H1 (cell line): ENCODE measurements around the gene RARB. TPM values are rescaled to one million over a fixed set of nuclear protein-coding genes. Genes with fewer than 3 reads are reported as not detected.

Source experiments
- CTCF ChIA-PET: fragments of 300-600 bp; sonication (Branson Sonifier 250); formaldehyde crosslinking; loops from one replicate; lab custom pipeline; 2021; ENCODE audit not compliant: partially characterized antibody; lab: Charles Lee
- POLR2A ChIA-PET: fragments of 300-600 bp; sonication (Branson Sonifier 250); formaldehyde crosslinking; loops from one replicate; lab custom pipeline; 2021; ENCODE audit warnings: inconsistent platforms; ENCODE audit not compliant: partially characterized antibody; lab: Charles Lee
- DNase-seq, 2 experiments: peaks; one replicate each; pipeline versions ENCODE4 v3.0.0 to v3.0.0-alpha.2; 2010 to 2022; ENCODE audit warnings: low spot score in 2 of 2, low read depth in 1 of 2, mixed read lengths in 1 of 2
- FAIRE-seq: peaks from 2 replicates; lab custom pipeline; 2011; peaks lifted over from hg19 to GRCh38; lab: Jason Lieb, UNC
- H2AFZ ChIP-seq: 2 replicates; pipeline ENCODE4 v1.8.1; 2012; ENCODE audit warnings: low read length, inconsistent platforms
- H2AK5ac ChIP-seq: 2 replicates; pipeline ENCODE4 v1.6.1; 2013; ENCODE audit warnings: low read depth, low read length
- H2BK120ac ChIP-seq: replicated peaks from 2 replicates; pipeline ENCODE3; 2013; ENCODE audit warnings: low read depth, low read length, inconsistent platforms
- H2BK12ac ChIP-seq: 2 replicates; pipeline ENCODE4 v1.6.1; 2013; ENCODE audit warnings: low read depth, low read length
- H2BK15ac ChIP-seq: 2 replicates; pipeline ENCODE4 v1.6.1; 2013; ENCODE audit warnings: low read length
- H2BK20ac ChIP-seq: 2 replicates; pipeline ENCODE4 v1.6.1; 2013; ENCODE audit warnings: low read length
- H2BK5ac ChIP-seq: 2 replicates; pipeline ENCODE4 v1.6.1; 2013; ENCODE audit warnings: low read depth, low read length
- H3K14ac ChIP-seq: 2 replicates; pipeline ENCODE4 v1.6.1; 2013; ENCODE audit warnings: inconsistent platforms; ENCODE audit not compliant: insufficient read length
- H3K18ac ChIP-seq: 2 replicates; pipeline ENCODE4 v1.6.1; 2013; ENCODE audit warnings: low read length; ENCODE audit errors: extremely low read depth
- H3K23ac ChIP-seq: 2 replicates; pipeline ENCODE4 v1.6.1; 2013; ENCODE audit warnings: inconsistent platforms; ENCODE audit not compliant: insufficient read length
- H3K23me2 ChIP-seq: 2 replicates; pipeline ENCODE4 v1.6.1; 2013; ENCODE audit warnings: low read depth, low read length
- H3K27ac ChIP-seq: 2 replicates; pipeline ENCODE4 v1.6.1; 2011; ENCODE audit warnings: low read depth, low read length, inconsistent platforms
- H3K27me3 ChIP-seq, 4 experiments: replicated peaks in 1 of 4; 1 replicate in 1 of 4; 2 replicates in 3 of 4; pipeline versions ENCODE4 v1.6.1 to v1.8.1; 2011 to 2013; ENCODE audit warnings: low read length in 3 of 4, mild to moderate bottlenecking in 3 of 4, inconsistent platforms in 2 of 4, mixed read lengths in 2 of 4, moderate library complexity in 1 of 4; ENCODE audit not compliant: control insufficient read depth in 3 of 4, insufficient read depth in 3 of 4; ENCODE audit errors: extremely low read depth in 1 of 4
- H3K36me3 ChIP-seq, 4 experiments: 2 replicates each; pipeline versions ENCODE4 v1.6.1 to v1.8.1; 2011 to 2013; ENCODE audit warnings: mild to moderate bottlenecking in 4 of 4, low read length in 3 of 4, moderate library complexity in 2 of 4, control low read depth in 1 of 4, inconsistent platforms in 1 of 4; ENCODE audit not compliant: insufficient read depth in 4 of 4, control insufficient read depth in 2 of 4
- H3K4ac ChIP-seq: replicated peaks from 2 replicates; pipeline ENCODE3; 2013; ENCODE audit warnings: low read length, low read depth, mixed read lengths, inconsistent platforms; ENCODE audit not compliant: insufficient read length
- H3K4me1 ChIP-seq, 4 experiments: replicated peaks in 1 of 4; 1 replicate in 1 of 4; 2 replicates in 3 of 4; pipeline versions ENCODE4 v1.6.1 to v1.8.1; 2011 to 2013; ENCODE audit warnings: low read length in 3 of 4, inconsistent platforms in 2 of 4, mixed read lengths in 1 of 4; ENCODE audit not compliant: insufficient read depth in 4 of 4, control insufficient read depth in 3 of 4
- H3K4me2 ChIP-seq, 2 experiments: 2 replicates each; pipeline versions ENCODE4 v1.6.1 to v1.8.1; 2011 to 2013; ENCODE audit warnings: low read depth in 2 of 2, low read length in 2 of 2, control low read depth in 1 of 2, inconsistent platforms in 1 of 2, mild to moderate bottlenecking in 1 of 2; ENCODE audit not compliant: insufficient read depth in 1 of 2
- H3K4me3 ChIP-seq, 4 experiments: fragments of 200-600, 300-600 bp in 1 of 4; sonication (generic), shearing (Covaris generic), sonication (Bioruptor Twin) in 1 of 4; 2 replicates each; pipeline versions ENCODE4 v1.5.1 to v1.8.1; 2011 to 2016; ENCODE audit warnings: low read length in 4 of 4, low read depth in 3 of 4, control low read depth in 2 of 4, inconsistent platforms in 2 of 4, mild to moderate bottlenecking in 2 of 4, mixed read lengths in 1 of 4, moderate library complexity in 1 of 4; ENCODE audit not compliant: insufficient read depth in 2 of 4; ENCODE audit errors: extremely low read depth in 1 of 4
- H3K56ac ChIP-seq: replicated peaks from 2 replicates; pipeline ENCODE3; 2013; ENCODE audit warnings: low read depth, mild to moderate bottlenecking, mixed read lengths, low read length, inconsistent platforms; ENCODE audit not compliant: insufficient read length
- H3K79me1 ChIP-seq: 2 replicates; pipeline ENCODE4 v1.6.1; 2013; ENCODE audit warnings: low read depth, low read length, control low read depth
- H3K79me2 ChIP-seq, 2 experiments: 2 replicates each; pipeline versions ENCODE4 v1.6.1 to v1.8.1; 2012 to 2013; ENCODE audit warnings: low read length in 2 of 2, mild to moderate bottlenecking in 2 of 2, inconsistent platforms in 1 of 2; ENCODE audit not compliant: insufficient read depth in 2 of 2, control insufficient read depth in 1 of 2
- H3K9ac ChIP-seq, 4 experiments: replicated peaks in 1 of 4; 1 replicate in 1 of 4; 2 replicates in 3 of 4; pipeline versions ENCODE4 v1.6.1 to v1.8.1; 2011 to 2013; ENCODE audit warnings: low read depth in 3 of 4, low read length in 3 of 4, control low read depth in 2 of 4, mild to moderate bottlenecking in 2 of 4, moderate library complexity in 2 of 4, inconsistent platforms in 1 of 4; ENCODE audit errors: extremely low read depth in 1 of 4
- H3K9me3 ChIP-seq, 2 experiments: 2 replicates each; pipeline versions ENCODE4 v1.6.1 to v1.8.1; 2012 to 2013; ENCODE audit warnings: mild to moderate bottlenecking in 2 of 2, moderate library complexity in 2 of 2, control low read depth in 1 of 2, inconsistent platforms in 1 of 2, low read depth in 1 of 2, low read length in 1 of 2, mixed read lengths in 1 of 2; ENCODE audit not compliant: insufficient read depth in 2 of 2
- H4K20me1 ChIP-seq, 2 experiments: replicated peaks in 1 of 2; 2 replicates each; pipeline versions ENCODE3 to v1.8.1; 2011 to 2013; ENCODE audit warnings: inconsistent platforms in 2 of 2, low read length in 2 of 2, mild to moderate bottlenecking in 1 of 2; ENCODE audit not compliant: insufficient read depth in 2 of 2, control insufficient read depth in 1 of 2
- H4K5ac ChIP-seq: 2 replicates; pipeline ENCODE4 v1.6.1; 2013; ENCODE audit warnings: low read length, low read depth, mixed read lengths, inconsistent platforms; ENCODE audit not compliant: insufficient read length
- H4K8ac ChIP-seq: 2 replicates; pipeline ENCODE4 v1.8.0; 2013; ENCODE audit warnings: mild to moderate bottlenecking, moderate library complexity, low read length, inconsistent platforms; ENCODE audit not compliant: insufficient read depth; ENCODE audit errors: extremely low read depth
- H4K91ac ChIP-seq: replicated peaks from 2 replicates; pipeline ENCODE3; 2013; ENCODE audit warnings: low read length, mixed read lengths, inconsistent platforms; ENCODE audit not compliant: insufficient read length
- BCL11A ChIP-seq, 2 experiments: IDR thresholded peaks; one replicate each; pipeline ENCODE4 v1.6.1; 2011; ENCODE audit warnings: low read depth in 2 of 2, low read length in 2 of 2, mild to moderate bottlenecking in 2 of 2
- BRCA1 ChIP-seq: IDR thresholded peaks from 2 replicates; pipeline ENCODE4 v1.6.1; 2012; ENCODE audit warnings: low read depth, low read length, improper control_type of control experiment
- CBX8 ChIP-seq: fragments of 300-800, 300-1000 bp; sonication (generic); IDR thresholded peaks from 2 replicates; pipeline ENCODE4 v1.7.1; 2016; ENCODE audit warnings: low read depth, low read length, borderline replicate concordance
- EGR1 ChIP-seq: IDR thresholded peaks from 2 replicates; pipeline ENCODE4 v1.6.1; 2011; ENCODE audit warnings: low read depth, low read length, borderline replicate concordance
- JUND ChIP-seq: IDR thresholded peaks from 2 replicates; pipeline ENCODE4 v1.6.1; 2011; ENCODE audit warnings: mild to moderate bottlenecking, improper control_type of control experiment, low read length
- NRF1 ChIP-seq: IDR thresholded peaks from 2 replicates; pipeline ENCODE4 v1.6.1; 2011; ENCODE audit warnings: mild to moderate bottlenecking, low read depth, low read length, improper control_type of control experiment
- RBBP5 ChIP-seq: IDR thresholded peaks from 2 replicates; pipeline ENCODE4 v1.7.1; 2012; ENCODE audit warnings: low read depth, mild to moderate bottlenecking, inconsistent platforms, low read length, moderate library complexity, borderline replicate concordance
- RFX5 ChIP-seq: IDR thresholded peaks from 2 replicates; pipeline ENCODE4 v1.6.1; 2011; ENCODE audit warnings: low read depth, low read length, improper control_type of control experiment, borderline replicate concordance
- SIN3A ChIP-seq, 2 experiments: IDR thresholded peaks in 1 of 2; conservative IDR thresholded peaks in 1 of 2; 2 replicates each; pipeline ENCODE4 v1.6.1; 2011 to 2012; ENCODE audit warnings: low read length in 2 of 2, improper control_type of control experiment in 1 of 2, low read depth in 1 of 2, mild to moderate bottlenecking in 1 of 2
- SIX5 ChIP-seq: IDR thresholded peaks from 2 replicates; pipeline ENCODE4 v1.6.1; 2011; ENCODE audit warnings: mild to moderate bottlenecking, low read depth, low read length
- TAF1 ChIP-seq: IDR thresholded peaks from 2 replicates; pipeline ENCODE4 v1.6.1; 2011; ENCODE audit warnings: mild to moderate bottlenecking, low read depth, low read length
- TAF7 ChIP-seq: optimal IDR thresholded peaks from 2 replicates; pipeline ENCODE3; 2011; ENCODE audit warnings: low read depth, mild to moderate bottlenecking, inconsistent platforms, low read length, moderate library complexity, borderline replicate concordance
- TCF12 ChIP-seq: IDR thresholded peaks from 2 replicates; pipeline ENCODE4 v1.6.1; 2011; ENCODE audit warnings: low read depth, mild to moderate bottlenecking, low read length
- WGBS, 2 experiments: shearing (Covaris generic) in 1 of 2; methylation state at CpG; one replicate each; pipeline versions ENCODE4 v1.1.6 to v1.1.7; 2013 to 2015; ENCODE audit warnings: low lambda C conversion rate in 2 of 2, mixed read lengths in 2 of 2, inconsistent platforms in 1 of 2, low coverage in 1 of 2, missing lambda C conversion rate in 1 of 2; ENCODE audit not compliant: insufficient replicate concordance in 2 of 2, insufficient coverage in 1 of 2, insufficient read length in 1 of 2; ENCODE audit errors: extremely low coverage in 1 of 2, missing lambda C conversion rate in 1 of 2; 5-methylcytosine and 5-hydroxymethylcytosine counted together
- polyA plus RNA-seq, 7 experiments: library from polyadenylated mRNA; depleted of rRNA in 3 of 7; stranded (reverse) in 5 of 7; unstranded in 2 of 7; fragments of >200 nt in 5 of 7; fragments of 200-250 nt in 2 of 7; gene quantifications; 1 replicate in 5 of 7; 2 replicates in 1 of 7; 4 replicates in 1 of 7; pipeline versions ENCODE4 v1.2.1 to v1.2.3, GENCODE V29; 2011 to 2013; ENCODE audit warnings: missing spikeins in 2 of 7, mixed read lengths in 2 of 7
- total RNA-seq: library from RNA; stranded (reverse); fragmentation: NEBNext Ultra II Directional; extraction: Animal tissue kit (Norgen Biotek cat#: 25700); gene quantifications from 2 replicates; pipeline ENCODE4 v1.2.1, GENCODE V29; 2021
- TF ChIP-seq, protein P1 (sequence below): IDR thresholded peaks from 2 replicates; pipeline ENCODE4 v1.6.1; 2011; ENCODE audit warnings: low read length, improper control_type of control experiment

The RARB gene
- total and polyA plus RNA-seq, 2 of the 8 experiments (the other 6 are each of a cell fraction or from before 2014, with no cell fraction given) = 0.15 to 0.22 TPM

GRCh38 chr3:25587975-25588374, 159.9 kb downstream of the RARB start:
- CTCF ChIA-PET = interaction anchor here (0.6 to 11.9 kb wide), 7 partner anchors 14 to 629 kb away, joined by 3 to 138 read pairs (median 5); no protein-coding TSS in a partner anchor
- no peak overlapping the region for H2AFZ ChIP-seq
- TF ChIP-seq TAF7 (no peak), BCL11A (IDR thresholded peaks at IDR 0.05; ENCODE audit: low read depth in 2 of 2, low read length in 2 of 2) (no peak), NRF1 (no peak), RBBP5 (no peak), RFX5 (no peak), TAF1 (no peak), JUND (no peak), SIX5 (no peak), CBX8 (no peak), BRCA1 (no peak), SIN3A (conservative IDR thresholded peaks at IDR 0.05 in 1 of 2, IDR thresholded peaks at IDR 0.05 in 1 of 2; ENCODE audit: low read depth in 1 of 2, low read length in 2 of 2) (no peak), EGR1 (no peak), TCF12 (no peak)
- TF ChIP-seq, protein P1, sequence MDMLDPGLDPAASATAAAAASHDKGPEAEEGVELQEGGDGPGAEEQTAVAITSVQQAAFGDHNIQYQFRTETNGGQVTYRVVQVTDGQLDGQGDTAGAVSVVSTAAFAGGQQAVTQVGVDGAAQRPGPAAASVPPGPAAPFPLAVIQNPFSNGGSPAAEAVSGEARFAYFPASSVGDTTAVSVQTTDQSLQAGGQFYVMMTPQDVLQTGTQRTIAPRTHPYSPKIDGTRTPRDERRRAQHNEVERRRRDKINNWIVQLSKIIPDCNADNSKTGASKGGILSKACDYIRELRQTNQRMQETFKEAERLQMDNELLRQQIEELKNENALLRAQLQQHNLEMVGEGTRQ = no peak

More at GRCh38 chr3:25587975-25588374, 159.9 kb downstream of the RARB start:
- Histone ChIP-seq H3K79me2 (no peaks in the 10 kb centered on the region), H3K4ac (no peak overlapping the region), H4K20me1 (no peaks in the 10 kb centered on the region), H3K27me3 (no peaks in the 10 kb centered on the region), H3K14ac (no peak overlapping the region), H3K9ac (no peak overlapping the region), H3K4me2 (no peak overlapping the region), H2BK5ac (no peak overlapping the region), H2BK120ac (no peak overlapping the region), H4K5ac (no peak overlapping the region), H3K56ac (no peak overlapping the region), H3K4me1 (peaks cover 0 to 4% (median 2%) of the 10 kb centered on the region in 4 experiments; a peak in 3 of 7 replicates), H2BK12ac (no peak overlapping the region), H3K27ac (no peak overlapping the region), H3K23ac (no peak overlapping the region), H2BK15ac (no peak overlapping the region), H4K8ac (no peak overlapping the region), H3K36me3 (no peaks in the 10 kb centered on the region), H3K23me2 (no peaks in the 10 kb centered on the region), H3K9me3 (no peaks in the 10 kb centered on the region), H3K79me1 (no peaks in the 10 kb centered on the region), H4K91ac (no peak overlapping the region), H2BK20ac (no peak overlapping the region), H3K18ac (no peak overlapping the region), H2AK5ac (no peak overlapping the region), H3K4me3 (no peak overlapping the region)
- DNase-seq = no peak
- WGBS, 2 experiments = 91% methylated on average over 2 of the region's 2 CpGs; no CpG with 5 or more reads in 1 of the 2 experiments
- FAIRE-seq = no peak
- POLR2A ChIA-PET = no interaction called here
